Loucy (cell line): ENCODE results near the gene VRK2.

Source experiments
- H2AFZ ChIP-seq: fragments of 200-600 bp; sonication (generic); 2 replicates; pipeline ENCODE4 v1.6.0; 2016; ENCODE audit warnings: antibody characterized with exemption, mild to moderate bottlenecking, low read length, moderate library complexity
- H3F3A ChIP-seq: fragments of 200-600 bp; 2 replicates; pipeline ENCODE4 v1.6.0; 2016; ENCODE audit warnings: antibody characterized with exemption, low read depth, mild to moderate bottlenecking
- H3K27me3 ChIP-seq: fragments of 200-600 bp; sonication (generic); 2 replicates; pipeline ENCODE4 v1.6.1; 2014; ENCODE audit warnings: low read length, mild to moderate bottlenecking; ENCODE audit not compliant: insufficient read depth, poor library complexity, severe bottlenecking
- H3K36me3 ChIP-seq: fragments of 200-600 bp; sonication (generic); 2 replicates; pipeline ENCODE4 v1.6.1; 2016; ENCODE audit warnings: low read length; ENCODE audit not compliant: insufficient read depth
- H3K4me1 ChIP-seq: fragments of 200-600 bp; sonication (generic); 2 replicates; pipeline ENCODE4 v1.5.1; 2014; ENCODE audit warnings: low read length, mild to moderate bottlenecking; ENCODE audit not compliant: insufficient read depth, poor library complexity, severe bottlenecking
- H3K4me2 ChIP-seq: fragments of 200-600 bp; sonication (generic); 2 replicates; pipeline ENCODE4 v1.6.0; 2014; ENCODE audit warnings: antibody characterized with exemption, low read length, low read depth, mild to moderate bottlenecking; ENCODE audit not compliant: poor library complexity, severe bottlenecking
- H3K4me3 ChIP-seq: fragments of 200-600 bp; sonication (generic); 2 replicates; pipeline ENCODE4 v1.5.1; 2014; ENCODE audit warnings: low read length, mild to moderate bottlenecking, mixed read lengths; ENCODE audit not compliant: poor library complexity, severe bottlenecking
- H3K79me2 ChIP-seq: fragments of 200-600 bp; sonication (generic); 2 replicates; pipeline ENCODE4 v1.6.1; 2014; ENCODE audit warnings: low read length; ENCODE audit not compliant: insufficient read depth
- H3K9ac ChIP-seq: fragments of 200-600 bp; sonication (generic); 2 replicates; pipeline ENCODE4 v1.6.0; 2014; ENCODE audit warnings: mild to moderate bottlenecking, low read depth, low read length, moderate library complexity; ENCODE audit not compliant: poor library complexity, severe bottlenecking
- H3K9me2 ChIP-seq: fragments of 200-600 bp; sonication (generic); replicated peaks from 2 replicates; pipeline ENCODE4 v1.6.1; 2016; ENCODE audit warnings: low read depth, low read length, mixed read lengths
- H3K9me3 ChIP-seq: fragments of 200-600 bp; sonication (generic); 2 replicates; pipeline ENCODE4 v1.6.1; 2014; ENCODE audit warnings: mild to moderate bottlenecking, antibody characterized with exemption, low read length, low read depth; ENCODE audit not compliant: insufficient read depth
- H4K20me1 ChIP-seq: fragments of 200-600 bp; sonication (generic); 2 replicates; pipeline ENCODE4 v1.6.0; 2014; ENCODE audit warnings: antibody characterized with exemption, low read length, mild to moderate bottlenecking; ENCODE audit not compliant: insufficient read depth, poor library complexity, severe bottlenecking
- CTCF ChIP-seq: fragments of 200-600 bp; sonication (generic); conservative IDR thresholded peaks from 2 replicates; pipeline ENCODE4 v1.5.1; 2014; ENCODE audit warnings: mild to moderate bottlenecking, antibody characterized with exemption, low read length
- EZH2phosphoT487 ChIP-seq: fragments of 200-600 bp; IDR thresholded peaks from 2 replicates; pipeline ENCODE4 v1.6.1; 2018; ENCODE audit warnings: antibody characterized with exemption, mild to moderate bottlenecking, moderate library complexity, borderline replicate concordance

VRK2 gene

DNA sequence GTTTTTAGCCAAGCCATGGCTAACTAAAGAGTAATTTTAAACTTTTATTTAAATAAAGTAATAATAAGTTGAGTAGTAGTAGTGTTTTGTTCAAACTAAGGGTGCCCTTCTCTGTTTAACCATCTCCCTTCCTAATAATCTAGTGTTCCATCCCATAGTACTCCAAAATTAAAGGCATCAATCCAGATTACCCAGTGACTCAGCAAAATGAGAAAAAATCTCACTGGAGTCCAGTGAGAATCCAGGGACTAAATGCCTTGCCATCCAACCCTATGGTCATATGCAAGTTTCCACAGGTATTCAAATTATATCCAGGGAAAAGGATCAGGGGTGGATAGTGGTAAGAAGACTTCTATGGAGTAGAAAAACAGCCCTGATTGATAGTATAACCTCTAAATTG, 19.6 kb upstream of the VRK2 start:
- no peak overlapping the region for H3K4me3 ChIP-seq
- no peaks in the 10 kb centered on the region for H3K27me3 ChIP-seq
- H3K9me2 ChIP-seq: no peaks in the 10 kb centered on the region
- no peaks in the 10 kb centered on the region for H3K79me2 ChIP-seq
- TF ChIP-seq EZH2phosphoT487 (no peak), CTCF (no peak)
- H3K9me3 ChIP-seq: no peaks in the 10 kb centered on the region
- no peak overlapping the region for H3K4me2 ChIP-seq
- H3K9ac ChIP-seq: no peak overlapping the region
- no peaks in the 10 kb centered on the region for H3F3A ChIP-seq
- no peaks in the 10 kb centered on the region for H3K36me3 ChIP-seq
- H2AFZ ChIP-seq: no peak overlapping the region
- H4K20me1 ChIP-seq: no peaks in the 10 kb centered on the region
- no peaks in the 10 kb centered on the region for H3K4me1 ChIP-seq

- no peaks in the 10 kb centered on the region for H3K9me3 ChIP-seq
- no peaks in the 10 kb centered on the region for H3K79me2 ChIP-seq
- H2AFZ ChIP-seq: no peak overlapping the region
- H3K9me2 ChIP-seq: no peaks in the 10 kb centered on the region
- TF ChIP-seq CTCF: no peak
- no peak for TF ChIP-seq EZH2phosphoT487
- H3K4me2 ChIP-seq: no peak overlapping the region
- no peak overlapping the region for H3K9ac ChIP-seq
- no peaks in the 10 kb centered on the region for H3K4me1 ChIP-seq
- no peaks in the 10 kb centered on the region for H4K20me1 ChIP-seq
- no peaks in the 10 kb centered on the region for H3K36me3 ChIP-seq
- H3F3A ChIP-seq: no peaks in the 10 kb centered on the region
- no peak overlapping the region for H3K4me3 ChIP-seq
- no peaks in the 10 kb centered on the region for H3K27me3 ChIP-seq
Measured at GRCh38 chr2:58030771-58031170, 15.8 kb upstream of the VRK2 start.

- Histone ChIP-seq H3K9me3 (no peaks in the 10 kb centered on the region), H3K9ac (no peak overlapping the region), H3K4me2 (no peak overlapping the region), H3K79me2 (no peaks in the 10 kb centered on the region), H4K20me1 (no peaks in the 10 kb centered on the region), H2AFZ (no peak overlapping the region), H3K4me3 (no peak overlapping the region), H3K27me3 (no peaks in the 10 kb centered on the region), H3F3A (no peaks in the 10 kb centered on the region), H3K9me2 (no peaks in the 10 kb centered on the region), H3K4me1 (no peaks in the 10 kb centered on the region), H3K36me3 (no peaks in the 10 kb centered on the region)
- TF ChIP-seq EZH2phosphoT487 (no peak), CTCF (no peak)
Measured at GRCh38 chr2:58032016-58032763, 14.4 kb upstream of the VRK2 start.
